Endothelial cell of umbilical vein (primary cell): ENCODE results near the gene PTPN22. TPM values are rescaled to one million over a fixed set of nuclear protein-coding genes. Genes with fewer than 3 reads are reported as not detected.

Source experiments
- BruUV-seq: library from RNA; stranded (reverse); fragments of 400-500 nt; replicated peaks from 2 replicates; lab custom pipeline; 2021; lab: Mats Ljungman, UMichigan
- CTCF ChIA-PET: fragments of 300-600, 350-600 bp; sonication (Branson Sonifier 250); formaldehyde crosslinking; loops from one replicate; lab custom pipeline; 2021; ENCODE audit warnings: antibody characterized with exemption, inconsistent platforms; lab: Charles Lee
- POLR2A ChIA-PET: fragments of 300-600, 350-600 bp; sonication (Branson Sonifier 250); formaldehyde crosslinking; loops from one replicate; lab custom pipeline; 2021; ENCODE audit warnings: antibody characterized with exemption, inconsistent platforms; lab: Charles Lee
- DNase-seq: peaks from one replicate; pipeline ENCODE4 v3.0.0-alpha.2; 2011; ENCODE audit warnings: low read depth, low spot score
- FAIRE-seq: peaks from 2 replicates; lab custom pipeline; 2011; peaks lifted over from hg19 to GRCh38; lab: Jason Lieb, UNC
- H2AFZ ChIP-seq: 2 replicates; pipeline ENCODE4 v1.6.0; 2012; ENCODE audit warnings: low read depth, low read length, control low read depth, inconsistent platforms
- H3K27ac ChIP-seq: 2 replicates; pipeline ENCODE4 v1.5.1; 2011; ENCODE audit warnings: low read depth, mild to moderate bottlenecking, control low read depth, low read length, moderate library complexity; ENCODE audit not compliant: insufficient read depth
- H3K27me3 ChIP-seq, 2 experiments: 2 replicates each; pipeline versions ENCODE4 v1.6.0 to v1.6.1; 2011; ENCODE audit warnings: low read length in 2 of 2, mixed read lengths in 1 of 2; ENCODE audit not compliant: control insufficient read depth in 2 of 2, insufficient read depth in 2 of 2
- H3K36me3 ChIP-seq, 2 experiments: 2 replicates in 1 of 2; 3 replicates in 1 of 2; pipeline ENCODE4 v1.5.1; 2011; ENCODE audit warnings: low read length in 2 of 2, mild to moderate bottlenecking in 1 of 2, moderate library complexity in 1 of 2; ENCODE audit not compliant: control insufficient read depth in 2 of 2, insufficient read depth in 2 of 2; ENCODE audit errors: extremely low read depth in 1 of 2
- H3K4me1 ChIP-seq: 3 replicates; pipeline ENCODE4 v1.5.1; 2011; ENCODE audit warnings: mild to moderate bottlenecking, low read length; ENCODE audit not compliant: control insufficient read depth, insufficient read depth; ENCODE audit errors: extremely low read depth
- H3K4me2 ChIP-seq: 2 replicates; pipeline ENCODE4 v1.6.1; 2011; ENCODE audit warnings: low read length, control low read depth, mixed read lengths; ENCODE audit not compliant: insufficient read depth
- H3K4me3 ChIP-seq, 3 experiments: fragments of 200-600 bp in 1 of 3; sonication (generic), shearing (Covaris generic) in 1 of 3; replicated peaks in 1 of 3; 2 replicates each; pipeline ENCODE4 v1.5.1; 2011 to 2016; ENCODE audit warnings: control low read depth in 3 of 3, low read length in 3 of 3, mild to moderate bottlenecking in 2 of 3, inconsistent platforms in 1 of 3, low read depth in 1 of 3, moderate library complexity in 1 of 3; ENCODE audit not compliant: insufficient read depth in 1 of 3
- H3K79me2 ChIP-seq: 2 replicates; pipeline ENCODE4 v1.6.0; 2012; ENCODE audit warnings: low read length, inconsistent platforms; ENCODE audit not compliant: control insufficient read depth, insufficient read depth
- H3K9ac ChIP-seq: replicated peaks from 2 replicates; pipeline ENCODE3; 2011; ENCODE audit warnings: low read length, control low read depth; ENCODE audit not compliant: insufficient read depth; ENCODE audit errors: extremely low read depth
- H3K9me1 ChIP-seq: replicated peaks from 3 replicates; pipeline ENCODE4 v1.6.0; 2011; ENCODE audit warnings: mild to moderate bottlenecking, low read length; ENCODE audit not compliant: control insufficient read depth, insufficient read depth; ENCODE audit errors: extremely low read depth
- H3K9me3 ChIP-seq: replicated peaks from 2 replicates; pipeline ENCODE4 v1.5.1; 2012; ENCODE audit warnings: low read length, inconsistent platforms; ENCODE audit not compliant: control insufficient read depth, insufficient read depth
- H4K20me1 ChIP-seq: replicated peaks from 2 replicates; pipeline ENCODE3; 2011; ENCODE audit warnings: mild to moderate bottlenecking, low read length; ENCODE audit not compliant: control insufficient read depth, insufficient read depth; ENCODE audit errors: extremely low read depth
- EZH2 ChIP-seq: IDR thresholded peaks from 2 replicates; pipeline ENCODE4 v1.6.1; 2012; ENCODE audit warnings: borderline replicate concordance, low read depth, mild to moderate bottlenecking, moderate library complexity, low read length, inconsistent platforms; ENCODE audit not compliant: severe bottlenecking
- FOS ChIP-seq: IDR thresholded peaks from 2 replicates; pipeline ENCODE4 v1.6.1; 2011; ENCODE audit warnings: mild to moderate bottlenecking, low read length, moderate library complexity, borderline replicate concordance; ENCODE audit not compliant: insufficient read depth
- GATA2 ChIP-seq: IDR thresholded peaks from 2 replicates; pipeline ENCODE4 v1.7.0; 2011; ENCODE audit warnings: low read depth, mild to moderate bottlenecking, moderate library complexity, mixed read lengths, low read length; ENCODE audit not compliant: insufficient read length, insufficient read depth
- POLR2AphosphoS5 ChIP-seq: IDR thresholded peaks from 2 replicates; pipeline ENCODE4 v1.6.1; 2012; ENCODE audit warnings: low read depth, mild to moderate bottlenecking, control low read depth, low read length, moderate library complexity; ENCODE audit not compliant: insufficient read depth
- dilution Hi-C: fragments of 300-500 bp; cut with MboI; formaldehyde crosslinking; loops from one replicate; pipeline ENCODE4 v1.15.0; 2019; ENCODE audit warnings: low sequenced_read_pairs; ENCODE audit not compliant: extremely low pct_ligation_motif_present
- intact Hi-C: fragments of 100-400 bp; cut with micrococcal nuclease; formaldehyde crosslinking; loops from one replicate; pipeline ENCODE4 v1.10.0; 2022
- polyA plus RNA-seq, 4 experiments: library from polyadenylated mRNA; depleted of rRNA in 3 of 4; stranded (reverse) in 3 of 4; unstranded in 1 of 4; fragments of >200 nt; gene quantifications; 2 replicates each; pipeline versions ENCODE4 v1.2.1 to v1.2.3, GENCODE V29; 2011 to 2012; ENCODE audit warnings: missing spikeins in 1 of 4
- total RNA-seq: library from RNA; stranded (reverse); gene quantifications from 2 replicates; pipeline ENCODE4 v1.2.3, GENCODE V29; 2021
- TF ChIP-seq, protein P1 (sequence below), 2 donors: IDR thresholded peaks; 1 replicate in 1 of 2; 2 replicates in 1 of 2; pipeline ENCODE4 v1.5.1; 2011; ENCODE audit warnings: low read length in 2 of 2, mild to moderate bottlenecking in 2 of 2, moderate library complexity in 2 of 2, control low read depth in 1 of 2, inconsistent platforms in 1 of 2, low read depth in 1 of 2; ENCODE audit not compliant: insufficient read depth in 1 of 2; ENCODE audit errors: extremely low read depth in 1 of 2

PTPN22 gene
- total and polyA plus RNA-seq, 2 donors (not counting 3 experiments of a cell fraction or from before 2014, with no cell fraction given), result not detected

- intact Hi-C loops, result no loop called here
Measured at GRCh38 chr1:113874012-113874879, 2.7 kb upstream of the PTPN22 start.

More at GRCh38 chr1:113874012-113874879, 2.7 kb upstream of the PTPN22 start:
- Histone ChIP-seq H3K9ac (no peak overlapping the region), H3K4me2 (peak overlapping the region; percentile 39), H3K4me1 (peaks cover 24% of the 10 kb centered on the region), H3K27ac (peak overlapping the region; percentile 18), H3K4me3 (no peak overlapping the region), H3K27me3 (no peaks in the 10 kb centered on the region), H2AFZ (peak overlapping the region; percentile 24), H4K20me1 (no peaks in the 10 kb centered on the region), H3K9me3 (no peaks in the 10 kb centered on the region), H3K36me3 (no peaks in the 10 kb centered on the region), H3K79me2 (no peaks in the 10 kb centered on the region), H3K9me1 (no peaks in the 10 kb centered on the region)
- dilution Hi-C loops, result no loop called here
- BruUV-seq, result no TSS peak
- POLR2A ChIA-PET, result interaction anchor here (1.0 kb wide), 1 partner anchor 29 kb away, joined by 3 read pairs; no protein-coding TSS in a partner anchor
- TF ChIP-seq FOS (peak; percentile 76), GATA2 (peak; percentile 60), POLR2AphosphoS5 (no peak), EZH2 (no peak)
- TF ChIP-seq, protein P1, sequence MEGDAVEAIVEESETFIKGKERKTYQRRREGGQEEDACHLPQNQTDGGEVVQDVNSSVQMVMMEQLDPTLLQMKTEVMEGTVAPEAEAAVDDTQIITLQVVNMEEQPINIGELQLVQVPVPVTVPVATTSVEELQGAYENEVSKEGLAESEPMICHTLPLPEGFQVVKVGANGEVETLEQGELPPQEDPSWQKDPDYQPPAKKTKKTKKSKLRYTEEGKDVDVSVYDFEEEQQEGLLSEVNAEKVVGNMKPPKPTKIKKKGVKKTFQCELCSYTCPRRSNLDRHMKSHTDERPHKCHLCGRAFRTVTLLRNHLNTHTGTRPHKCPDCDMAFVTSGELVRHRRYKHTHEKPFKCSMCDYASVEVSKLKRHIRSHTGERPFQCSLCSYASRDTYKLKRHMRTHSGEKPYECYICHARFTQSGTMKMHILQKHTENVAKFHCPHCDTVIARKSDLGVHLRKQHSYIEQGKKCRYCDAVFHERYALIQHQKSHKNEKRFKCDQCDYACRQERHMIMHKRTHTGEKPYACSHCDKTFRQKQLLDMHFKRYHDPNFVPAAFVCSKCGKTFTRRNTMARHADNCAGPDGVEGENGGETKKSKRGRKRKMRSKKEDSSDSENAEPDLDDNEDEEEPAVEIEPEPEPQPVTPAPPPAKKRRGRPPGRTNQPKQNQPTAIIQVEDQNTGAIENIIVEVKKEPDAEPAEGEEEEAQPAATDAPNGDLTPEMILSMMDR (IDR thresholded peaks at IDR 0.05; ENCODE audit: extremely low read depth in 1 of 2, insufficient read depth in 1 of 2, low read depth in 1 of 2, low read length in 2 of 2), result peak; percentile 11 to 18
- CTCF ChIA-PET, result interaction anchor here (1.1 kb wide), 1 partner anchor 14 kb away, joined by 3 read pairs; no protein-coding TSS in a partner anchor
- DNase-seq (peak; percentile 32), FAIRE-seq (peak; percentile 54)
